GM23338 (cell line): ENCODE data around the gene ZPR1. TPM values are rescaled to one million over a fixed set of nuclear protein-coding genes. Genes with fewer than 3 reads are reported as not detected.

ENCODE experiments used
- ATAC-seq: fragments of 200-7000 bp; cut with Tn5 transposase; 3 replicates; pipeline ENCODE4 v1.9.1; 2020
- DNase-seq: peaks from one replicate; pipeline ENCODE4 v3.0.0-alpha.2; 2015; ENCODE audit warnings: low spot score
- H2AFZ ChIP-seq: fragments of 200-600 bp; sonication (generic); 2 replicates; pipeline ENCODE4 v1.8.0; 2016; ENCODE audit warnings: antibody characterized with exemption, mild to moderate bottlenecking, moderate library complexity
- H3F3A ChIP-seq: fragments of 200-600 bp; sonication (generic); replicated peaks from 2 replicates; pipeline ENCODE4 v1.8.0; 2017; ENCODE audit warnings: antibody characterized with exemption, mixed run types, low read depth
- H3K27ac ChIP-seq: fragments of 200-600 bp; sonication (generic); 2 replicates; pipeline ENCODE4 v1.6.1; 2016; ENCODE audit warnings: low read depth
- H3K27me3 ChIP-seq: fragments of 200-600 bp; sonication (generic); 2 replicates; pipeline ENCODE4 v1.8.0; 2016; ENCODE audit warnings: mild to moderate bottlenecking, mixed run types, moderate library complexity; ENCODE audit not compliant: insufficient read depth
- H3K36me3 ChIP-seq: fragments of 200-600 bp; sonication (generic); 2 replicates; pipeline ENCODE4 v1.8.0; 2016; ENCODE audit warnings: mild to moderate bottlenecking; ENCODE audit not compliant: insufficient read depth
- H3K4me1 ChIP-seq: fragments of 200-600 bp; sonication (generic); 2 replicates; pipeline ENCODE4 v1.8.0; 2016; ENCODE audit warnings: mild to moderate bottlenecking, moderate library complexity; ENCODE audit not compliant: insufficient read depth
- H3K4me2 ChIP-seq: fragments of 200-600 bp; sonication (generic); 2 replicates; pipeline ENCODE4 v1.7.1; 2017; ENCODE audit warnings: mixed run types
- H3K4me3 ChIP-seq: fragments of 200-600 bp; sonication (generic); 2 replicates; pipeline ENCODE4 v1.6.1; 2016; ENCODE audit warnings: mixed run types
- H3K79me2 ChIP-seq: fragments of 200-600 bp; sonication (generic); replicated peaks from 2 replicates; pipeline ENCODE4 v1.8.0; 2017; ENCODE audit warnings: mild to moderate bottlenecking; ENCODE audit not compliant: insufficient read depth
- H3K9me2 ChIP-seq: fragments of 200-600 bp; sonication (generic); 2 replicates; pipeline ENCODE4 v1.8.0; 2017; ENCODE audit not compliant: insufficient read depth
- H4K20me1 ChIP-seq: fragments of 200-600 bp; sonication (generic); replicated peaks from 2 replicates; pipeline ENCODE4 v1.8.0; 2017; ENCODE audit warnings: mild to moderate bottlenecking; ENCODE audit not compliant: insufficient read depth
- H3K27ac Mint-ChIP-seq: 2 replicates; pipeline ENCODE4 v1.8.0; 2020; ENCODE audit warnings: inconsistent platforms, mild to moderate bottlenecking, moderate library complexity, mixed read lengths
- H3K27me3 Mint-ChIP-seq: 3 replicates; pipeline ENCODE4 v1.8.0; 2022; ENCODE audit warnings: low read depth, mild to moderate bottlenecking, moderate library complexity, mixed read lengths, inconsistent platforms; ENCODE audit not compliant: insufficient read depth, poor library complexity
- H3K36me3 Mint-ChIP-seq: 3 replicates; pipeline ENCODE4 v1.8.0; 2021; ENCODE audit warnings: low read depth, mild to moderate bottlenecking, inconsistent platforms, moderate library complexity, mixed read lengths
- H3K4me1 Mint-ChIP-seq: 3 replicates; pipeline ENCODE4 v1.8.0; 2020; ENCODE audit warnings: mild to moderate bottlenecking, inconsistent platforms, mixed read lengths
- H3K4me3 Mint-ChIP-seq: 3 replicates; pipeline ENCODE4 v1.8.0; 2021; ENCODE audit warnings: moderate library complexity, mild to moderate bottlenecking, inconsistent platforms, mixed read lengths
- H3K9me3 Mint-ChIP-seq: 3 replicates; pipeline ENCODE4 v1.8.0; 2020; ENCODE audit warnings: moderate library complexity, mild to moderate bottlenecking, inconsistent platforms, mixed read lengths
- CREB1 ChIP-seq: fragments of 250-450 bp; sonication (Bioruptor Pico); IDR thresholded peaks from 2 replicates; pipeline ENCODE4 v1.5.0; 2020; ENCODE audit warnings: low read depth, mild to moderate bottlenecking, moderate library complexity
- EZH2 ChIP-seq: fragments of 200-600 bp; sonication (generic); IDR thresholded peaks from one replicate; pipeline ENCODE4 v1.8.0; 2017; ENCODE audit warnings: antibody characterized with exemption, mild to moderate bottlenecking, low read depth; ENCODE audit not compliant: unreplicated experiment
- JUNB ChIP-seq: IDR thresholded peaks from one replicate; pipeline ENCODE4 v1.6.1; 2016; ENCODE audit warnings: antibody characterized with exemption; ENCODE audit not compliant: unreplicated experiment
- NANOG ChIP-seq: IDR thresholded peaks from 2 replicates; pipeline ENCODE4 v1.6.1; 2016; ENCODE audit warnings: antibody characterized with exemption, borderline replicate concordance
- POLR2AphosphoS5 ChIP-seq: IDR thresholded peaks from 2 replicates; pipeline ENCODE4 v1.6.1; 2016; ENCODE audit warnings: antibody characterized with exemption, low read depth
- ZNF114 ChIP-seq: fragments of 250-450 bp; sonication (Bioruptor Pico); IDR thresholded peaks from 2 replicates; pipeline ENCODE4 v1.5.0; 2020; ENCODE audit warnings: mild to moderate bottlenecking, moderate library complexity
- polyA plus RNA-seq: library from polyadenylated mRNA; unstranded; fragments of >200 nt; fragmentation: Nextera tagmentation; extraction: Ambion mirVana; gene quantifications from 2 replicates; pipeline ENCODE4 v1.2.1, GENCODE V29; 2016
- total RNA-seq: library from RNA; depleted of rRNA; stranded (reverse); fragments of >200 nt; shearing (Covaris generic); gene quantifications from 2 replicates; pipeline ENCODE4 v1.2.3, GENCODE V29; 2014
- TF ChIP-seq, protein P1 (sequence below): IDR thresholded peaks from 2 replicates; pipeline ENCODE4 v1.6.1; 2016; ENCODE audit warnings: antibody characterized with exemption
- TF ChIP-seq, protein P2 (sequence below), 2 experiments: fragments of 200-600 bp in 1 of 2; sonication (generic) in 1 of 2; conservative IDR thresholded peaks; 2 replicates each; pipeline versions ENCODE4 v1.5.1 to v1.6.1; 2016 to 2017; ENCODE audit warnings: antibody characterized with exemption in 2 of 2, low read depth in 2 of 2, mild to moderate bottlenecking in 2 of 2, moderate library complexity in 1 of 2

Gene ZPR1
- total and polyA plus RNA-seq, 2 experiments from 2014 or later, result 55.4 to 96.7 TPM

DNA sequence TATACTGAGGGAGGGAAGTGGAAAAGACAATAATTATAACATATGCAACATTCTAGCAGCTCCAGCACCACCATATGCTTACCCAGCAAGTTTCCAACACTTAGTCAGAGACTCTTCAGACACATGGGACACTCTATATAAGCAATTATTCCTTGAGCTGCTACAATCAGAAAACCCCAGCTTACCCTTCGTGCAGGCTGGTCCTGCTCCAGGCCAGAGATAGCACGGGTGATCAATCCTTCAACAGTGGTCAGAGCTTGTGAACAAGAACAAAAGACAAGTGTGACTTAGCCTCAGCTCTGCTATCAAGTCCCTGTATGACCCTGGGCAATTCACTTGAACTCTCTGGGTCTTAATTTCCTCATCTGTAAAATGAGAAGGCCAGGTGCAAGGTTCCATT lies 1.5 kb downstream of the ZPR1 start:
- Histone ChIP-seq H3K4me1 (peaks cover 10% of the 10 kb centered on the region), H3K9me2 (no peaks in the 10 kb centered on the region), H3K79me2 (peaks cover 18% of the 10 kb centered on the region), H4K20me1 (peaks cover 14% of the 10 kb centered on the region; the same call in 1 of the 2 replicates), H3K4me3 (no peak overlapping the region), H2AFZ (no peak overlapping the region), H3F3A (peaks cover 2% of the 10 kb centered on the region; the same call in 1 of the 2 replicates), H3K36me3 (peaks cover 48% of the 10 kb centered on the region), H3K27me3 (no peaks in the 10 kb centered on the region), H3K4me2 (no peak overlapping the region), H3K27ac (no peak overlapping the region)
- no peak for ATAC-seq
- DNase-seq, result no peak
- Mint-ChIP-seq H3K36me3 (peaks cover 55% of the 10 kb centered on the region), H3K9me3 (no peaks in the 10 kb centered on the region), H3K4me1 (peaks cover 14% of the 10 kb centered on the region), H3K27ac (no peak overlapping the region), H3K4me3 (peak overlapping the region; percentile 96; the same call in 2 of the 3 replicates), H3K27me3 (peaks cover 10% of the 10 kb centered on the region)
- TF ChIP-seq ZNF114, result no peak

DNA sequence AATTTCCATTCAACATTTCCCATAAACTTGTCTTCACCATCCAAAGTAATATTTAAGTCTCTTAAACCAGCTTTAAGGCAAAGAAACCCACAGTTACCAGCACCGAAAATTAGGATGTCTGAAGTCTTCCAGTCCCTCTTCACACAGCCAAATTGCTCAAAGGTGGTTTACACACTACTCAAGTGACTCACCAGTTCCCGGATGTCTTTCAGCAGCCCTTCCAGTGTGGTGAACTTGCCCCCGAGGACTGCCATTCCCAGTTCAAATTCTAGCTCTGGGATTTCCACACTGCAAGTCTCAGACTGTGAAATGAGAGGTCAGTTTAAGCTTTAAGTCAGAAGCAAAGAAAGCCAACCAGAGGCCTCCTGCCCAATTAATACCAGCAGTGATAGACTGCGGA lies 5.1 kb downstream of the ZPR1 start:
- H4K20me1 ChIP-seq, result peaks cover 22% of the 10 kb centered on the region; the same call in 1 of the 2 replicates
- H3K27me3 ChIP-seq, result no peaks in the 10 kb centered on the region
- Mint-ChIP-seq H3K27me3 (no peaks in the 10 kb centered on the region), H3K9me3 (no peaks in the 10 kb centered on the region), H3K27ac (no peak overlapping the region), H3K4me1 (peaks cover 4% of the 10 kb centered on the region), H3K36me3 (peaks cover 86% of the 10 kb centered on the region), H3K4me3 (no peak overlapping the region)
- no peak overlapping the region for H3K4me2 ChIP-seq
- no peak overlapping the region for H3K27ac ChIP-seq
- DNase-seq (no peak), ATAC-seq (no peak)
- H3K79me2 ChIP-seq, result peaks cover 18% of the 10 kb centered on the region
- no peak for TF ChIP-seq CREB1 (CRISPR knock-in tag)
- H3K36me3 ChIP-seq, result peaks cover 80% of the 10 kb centered on the region
- peaks cover 5% of the 10 kb centered on the region; the same call in 1 of the 2 replicates for H3K4me1 ChIP-seq
- no peaks in the 10 kb centered on the region; the same call in 1 of the 2 replicates for H3F3A ChIP-seq
- no peak overlapping the region for H3K4me3 ChIP-seq
- no peaks in the 10 kb centered on the region for H3K9me2 ChIP-seq
- H2AFZ ChIP-seq, result no peak overlapping the region

DNA sequence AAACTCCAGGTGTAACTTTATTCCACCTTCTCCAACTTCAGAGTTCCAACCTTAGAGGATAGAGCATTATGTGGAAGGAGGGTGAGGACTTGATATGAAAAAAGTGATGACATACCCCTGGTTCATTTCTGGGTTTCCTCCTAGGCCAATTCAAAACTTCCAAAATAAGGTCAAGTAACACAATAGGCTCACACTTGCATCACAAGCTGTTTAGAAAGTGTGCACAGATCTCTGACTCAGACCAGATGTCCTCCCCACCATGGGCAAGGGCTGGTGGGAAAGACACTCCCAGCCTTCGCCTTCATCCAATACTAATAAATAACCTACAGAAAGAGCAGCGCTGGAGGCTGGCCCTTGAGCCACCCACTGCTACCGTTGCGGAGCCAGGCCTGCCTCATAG lies 9.3 kb downstream of the ZPR1 start:
- H3K79me2 ChIP-seq, result no peaks in the 10 kb centered on the region
- H2AFZ ChIP-seq, result no peak overlapping the region
- Mint-ChIP-seq H3K4me1 (peaks cover 7% of the 10 kb centered on the region; the same call in 2 of the 3 replicates), H3K27me3 (no peaks in the 10 kb centered on the region), H3K36me3 (peaks cover 68% of the 10 kb centered on the region), H3K9me3 (no peaks in the 10 kb centered on the region), H3K27ac (no peak overlapping the region), H3K4me3 (no peak overlapping the region)
- no peaks in the 10 kb centered on the region for H3K27me3 ChIP-seq
- H3K4me3 ChIP-seq, result no peak overlapping the region
- no peak overlapping the region for H3K4me2 ChIP-seq
- DNase-seq (no peak), ATAC-seq (no peak)
- H3K9me2 ChIP-seq, result no peaks in the 10 kb centered on the region
- 0 out of 2 replicates have a peak, but pooled peaks cover under 1% of the 10 kb centered on the region for H3F3A ChIP-seq
- H4K20me1 ChIP-seq, result peaks cover 8% of the 10 kb centered on the region; the same call in 1 of the 2 replicates
- H3K27ac ChIP-seq, result no peak overlapping the region
- peaks cover 7% of the 10 kb centered on the region; the same call in 1 of the 2 replicates for H3K4me1 ChIP-seq
- H3K36me3 ChIP-seq, result peaks cover 51% of the 10 kb centered on the region
- TF ChIP-seq CREB1 (CRISPR knock-in tag), result no peak
- TF ChIP-seq JUNB, result no peak
- TF ChIP-seq, protein P1, sequence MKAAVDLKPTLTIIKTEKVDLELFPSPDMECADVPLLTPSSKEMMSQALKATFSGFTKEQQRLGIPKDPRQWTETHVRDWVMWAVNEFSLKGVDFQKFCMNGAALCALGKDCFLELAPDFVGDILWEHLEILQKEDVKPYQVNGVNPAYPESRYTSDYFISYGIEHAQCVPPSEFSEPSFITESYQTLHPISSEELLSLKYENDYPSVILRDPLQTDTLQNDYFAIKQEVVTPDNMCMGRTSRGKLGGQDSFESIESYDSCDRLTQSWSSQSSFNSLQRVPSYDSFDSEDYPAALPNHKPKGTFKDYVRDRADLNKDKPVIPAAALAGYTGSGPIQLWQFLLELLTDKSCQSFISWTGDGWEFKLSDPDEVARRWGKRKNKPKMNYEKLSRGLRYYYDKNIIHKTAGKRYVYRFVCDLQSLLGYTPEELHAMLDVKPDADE, result no peak
- no peak for TF ChIP-seq POLR2AphosphoS5
- TF ChIP-seq, protein P2, sequence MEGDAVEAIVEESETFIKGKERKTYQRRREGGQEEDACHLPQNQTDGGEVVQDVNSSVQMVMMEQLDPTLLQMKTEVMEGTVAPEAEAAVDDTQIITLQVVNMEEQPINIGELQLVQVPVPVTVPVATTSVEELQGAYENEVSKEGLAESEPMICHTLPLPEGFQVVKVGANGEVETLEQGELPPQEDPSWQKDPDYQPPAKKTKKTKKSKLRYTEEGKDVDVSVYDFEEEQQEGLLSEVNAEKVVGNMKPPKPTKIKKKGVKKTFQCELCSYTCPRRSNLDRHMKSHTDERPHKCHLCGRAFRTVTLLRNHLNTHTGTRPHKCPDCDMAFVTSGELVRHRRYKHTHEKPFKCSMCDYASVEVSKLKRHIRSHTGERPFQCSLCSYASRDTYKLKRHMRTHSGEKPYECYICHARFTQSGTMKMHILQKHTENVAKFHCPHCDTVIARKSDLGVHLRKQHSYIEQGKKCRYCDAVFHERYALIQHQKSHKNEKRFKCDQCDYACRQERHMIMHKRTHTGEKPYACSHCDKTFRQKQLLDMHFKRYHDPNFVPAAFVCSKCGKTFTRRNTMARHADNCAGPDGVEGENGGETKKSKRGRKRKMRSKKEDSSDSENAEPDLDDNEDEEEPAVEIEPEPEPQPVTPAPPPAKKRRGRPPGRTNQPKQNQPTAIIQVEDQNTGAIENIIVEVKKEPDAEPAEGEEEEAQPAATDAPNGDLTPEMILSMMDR (conservative IDR thresholded peaks at IDR 0.05; ENCODE audit: low read depth in 2 of 2), result no peak
- no peak for TF ChIP-seq EZH2
- TF ChIP-seq ZNF114, result no peak
- no peak for TF ChIP-seq NANOG
